ENCODE measurements around the gene NALCN. TPM values are rescaled to one million over a fixed set of nuclear protein-coding genes. Genes with fewer than 3 reads are reported as not detected.
A peak's percentile ranks its signal among the peaks of the same experiment; 100 is the strongest.

NALCN gene
- total and polyA plus RNA-seq, 2 experiments from 2014 or later = 0.50 to 0.87 TPM

DNA sequence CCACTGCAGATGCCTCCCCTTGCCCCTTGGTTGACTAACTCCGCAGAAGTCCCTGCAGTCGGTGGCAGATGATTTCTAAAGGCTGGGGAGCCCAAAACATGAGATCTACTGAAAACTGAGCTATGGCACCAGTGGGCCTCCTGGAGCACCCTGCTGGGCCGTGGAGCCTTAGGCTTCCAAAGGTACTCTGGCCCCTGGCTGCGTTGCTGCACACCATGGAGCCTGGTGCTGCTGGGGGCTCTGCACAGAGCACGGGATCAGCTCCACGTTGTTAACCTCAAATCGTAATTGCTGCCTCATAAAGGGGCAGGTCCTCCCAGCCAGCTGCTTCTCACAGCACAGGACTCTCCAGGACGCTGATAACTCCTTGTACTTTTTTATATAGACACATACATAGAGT is 357.5 kb downstream of the NALCN start (continued):
- TF ChIP-seq, protein P1, sequence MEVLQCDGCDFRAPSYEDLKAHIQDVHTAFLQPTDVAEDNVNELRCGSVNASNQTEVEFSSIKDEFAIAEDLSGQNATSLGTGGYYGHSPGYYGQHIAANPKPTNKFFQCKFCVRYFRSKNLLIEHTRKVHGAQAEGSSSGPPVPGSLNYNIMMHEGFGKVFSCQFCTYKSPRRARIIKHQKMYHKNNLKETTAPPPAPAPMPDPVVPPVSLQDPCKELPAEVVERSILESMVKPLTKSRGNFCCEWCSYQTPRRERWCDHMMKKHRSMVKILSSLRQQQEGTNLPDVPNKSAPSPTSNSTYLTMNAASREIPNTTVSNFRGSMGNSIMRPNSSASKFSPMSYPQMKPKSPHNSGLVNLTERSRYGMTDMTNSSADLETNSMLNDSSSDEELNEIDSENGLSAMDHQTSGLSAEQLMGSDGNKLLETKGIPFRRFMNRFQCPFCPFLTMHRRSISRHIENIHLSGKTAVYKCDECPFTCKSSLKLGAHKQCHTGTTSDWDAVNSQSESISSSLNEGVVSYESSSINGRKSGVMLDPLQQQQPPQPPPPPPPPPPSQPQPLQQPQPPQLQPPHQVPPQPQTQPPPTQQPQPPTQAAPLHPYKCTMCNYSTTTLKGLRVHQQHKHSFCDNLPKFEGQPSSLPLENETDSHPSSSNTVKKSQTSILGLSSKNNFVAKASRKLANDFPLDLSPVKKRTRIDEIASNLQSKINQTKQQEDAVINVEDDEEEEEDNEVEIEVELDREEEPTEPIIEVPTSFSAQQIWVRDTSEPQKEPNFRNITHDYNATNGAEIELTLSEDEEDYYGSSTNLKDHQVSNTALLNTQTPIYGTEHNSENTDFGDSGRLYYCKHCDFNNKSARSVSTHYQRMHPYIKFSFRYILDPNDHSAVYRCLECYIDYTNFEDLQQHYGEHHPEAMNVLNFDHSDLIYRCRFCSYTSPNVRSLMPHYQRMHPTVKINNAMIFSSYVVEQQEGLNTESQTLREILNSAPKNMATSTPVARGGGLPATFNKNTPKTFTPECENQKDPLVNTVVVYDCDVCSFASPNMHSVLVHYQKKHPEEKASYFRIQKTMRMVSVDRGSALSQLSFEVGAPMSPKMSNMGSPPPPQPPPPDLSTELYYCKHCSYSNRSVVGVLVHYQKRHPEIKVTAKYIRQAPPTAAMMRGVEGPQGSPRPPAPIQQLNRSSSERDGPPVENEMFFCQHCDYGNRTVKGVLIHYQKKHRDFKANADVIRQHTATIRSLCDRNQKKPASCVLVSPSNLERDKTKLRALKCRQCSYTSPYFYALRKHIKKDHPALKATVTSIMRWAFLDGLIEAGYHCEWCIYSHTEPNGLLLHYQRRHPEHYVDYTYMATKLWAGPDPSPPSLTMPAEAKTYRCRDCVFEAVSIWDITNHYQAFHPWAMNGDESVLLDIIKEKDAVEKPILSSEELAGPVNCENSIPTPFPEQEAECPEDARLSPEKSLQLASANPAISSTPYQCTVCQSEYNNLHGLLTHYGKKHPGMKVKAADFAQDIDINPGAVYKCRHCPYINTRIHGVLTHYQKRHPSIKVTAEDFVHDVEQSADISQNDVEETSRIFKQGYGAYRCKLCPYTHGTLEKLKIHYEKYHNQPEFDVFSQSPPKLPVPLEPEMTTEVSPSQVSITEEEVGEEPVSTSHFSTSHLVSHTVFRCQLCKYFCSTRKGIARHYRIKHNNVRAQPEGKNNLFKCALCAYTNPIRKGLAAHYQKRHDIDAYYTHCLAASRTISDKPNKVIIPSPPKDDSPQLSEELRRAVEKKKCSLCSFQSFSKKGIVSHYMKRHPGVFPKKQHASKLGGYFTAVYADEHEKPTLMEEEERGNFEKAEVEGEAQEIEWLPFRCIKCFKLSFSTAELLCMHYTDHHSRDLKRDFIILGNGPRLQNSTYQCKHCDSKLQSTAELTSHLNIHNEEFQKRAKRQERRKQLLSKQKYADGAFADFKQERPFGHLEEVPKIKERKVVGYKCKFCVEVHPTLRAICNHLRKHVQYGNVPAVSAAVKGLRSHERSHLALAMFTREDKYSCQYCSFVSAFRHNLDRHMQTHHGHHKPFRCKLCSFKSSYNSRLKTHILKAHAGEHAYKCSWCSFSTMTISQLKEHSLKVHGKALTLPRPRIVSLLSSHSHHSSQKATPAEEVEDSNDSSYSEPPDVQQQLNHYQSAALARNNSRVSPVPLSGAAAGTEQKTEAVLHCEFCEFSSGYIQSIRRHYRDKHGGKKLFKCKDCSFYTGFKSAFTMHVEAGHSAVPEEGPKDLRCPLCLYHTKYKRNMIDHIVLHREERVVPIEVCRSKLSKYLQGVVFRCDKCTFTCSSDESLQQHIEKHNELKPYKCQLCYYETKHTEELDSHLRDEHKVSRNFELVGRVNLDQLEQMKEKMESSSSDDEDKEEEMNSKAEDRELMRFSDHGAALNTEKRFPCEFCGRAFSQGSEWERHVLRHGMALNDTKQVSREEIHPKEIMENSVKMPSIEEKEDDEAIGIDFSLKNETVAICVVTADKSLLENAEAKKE (CRISPR knock-in tag; IDR thresholded peaks at IDR 0.05) = no peak
- no peak for TF ChIP-seq POLR2AphosphoS5 (IDR thresholded peaks at IDR 0.05; ENCODE audit: low read depth)

GRCh38 chr13:101053301-101054093 is 362.8 kb downstream of the NALCN start:
- H3K4me2 ChIP-seq = no peak overlapping the region
- no peak for DNase-seq (ENCODE audit: low spot score)
- TF ChIP-seq STAT1 (IDR thresholded peaks at IDR 0.05; ENCODE audit: unreplicated experiment) (no peak), CTCF (conservative IDR thresholded peaks at IDR 0.05; ENCODE audit: low read depth in 2 of 2) (no peak), NANOG (IDR thresholded peaks at IDR 0.05; ENCODE audit: borderline replicate concordance) (no peak), POLR2AphosphoS5 (IDR thresholded peaks at IDR 0.05; ENCODE audit: low read depth) (no peak)
- TF ChIP-seq, protein P1 (CRISPR knock-in tag; IDR thresholded peaks at IDR 0.05) = no peak

More at GRCh38 chr13:101053301-101054093, 362.8 kb downstream of the NALCN start:
- Histone ChIP-seq H3F3A (replicated peaks; ENCODE audit: low read depth) (no peaks in the 10 kb centered on the region), H3K9me2 (ENCODE audit: insufficient read depth) (no peaks in the 10 kb centered on the region), H3K36me3 (ENCODE audit: insufficient read depth) (no peaks in the 10 kb centered on the region), H3K79me2 (replicated peaks; ENCODE audit: insufficient read depth) (no peaks in the 10 kb centered on the region), H3K4me3 (no peak overlapping the region), H3K4me1 (ENCODE audit: insufficient read depth) (no peaks in the 10 kb centered on the region), H2AFZ (0 out of 2 replicates have a peak overlapping the region, but pooled peaks have one; percentile 56), H3K27ac (ENCODE audit: low read depth) (no peak overlapping the region), H3K27me3 (ENCODE audit: insufficient read depth) (no peaks in the 10 kb centered on the region), H4K20me1 (replicated peaks; ENCODE audit: insufficient read depth) (no peaks in the 10 kb centered on the region)
- Mint-ChIP-seq H3K27ac (no peak overlapping the region), H3K4me3 (no peak overlapping the region), H3K9me3 (no peaks in the 10 kb centered on the region), H3K36me3 (ENCODE audit: low read depth) (no peaks in the 10 kb centered on the region), H3K4me1 (peaks cover 6% of the 10 kb centered on the region; the same call in 2 of the 3 replicates), H3K27me3 (ENCODE audit: insufficient read depth, low read depth, poor library complexity) (no peaks in the 10 kb centered on the region)
- no peak for ATAC-seq
